PC-9 (cell line): ENCODE results near the gene CBLL1. TPM values are rescaled to one million over a fixed set of nuclear protein-coding genes. Genes with fewer than 3 reads are reported as not detected.

Experiments used
- BruUV-seq: library from RNA; stranded (reverse); fragments of 400-500 nt; replicated peaks from 2 replicates; lab custom pipeline; 2021; lab: Mats Ljungman, UMichigan
- CTCF ChIA-PET: fragments of 300-600 bp; sonication (Branson Sonifier 250); formaldehyde crosslinking; loops from one replicate; lab custom pipeline; 2022; ENCODE audit warnings: antibody characterized with exemption; lab: Charles Lee
- POLR2A ChIA-PET: fragments of 300-600 bp; sonication (Branson Sonifier 250); formaldehyde crosslinking; loops from one replicate; lab custom pipeline; 2022; ENCODE audit warnings: antibody characterized with exemption; ENCODE audit not compliant: unreplicated experiment; lab: Charles Lee
- DNase-seq, 2 experiments: peaks; one replicate each; pipeline versions ENCODE4 v3.0.0 to v3.0.0-alpha.2; 2015 to 2022; ENCODE audit warnings: mixed read lengths in 1 of 2
- H2AFZ ChIP-seq: fragments of 200-600 bp; sonication (generic); 2 replicates; pipeline ENCODE4 v1.8.1; 2017; ENCODE audit warnings: antibody characterized with exemption
- H3F3A ChIP-seq: fragments of 200-600 bp; sonication (generic); 2 replicates; pipeline ENCODE4 v1.8.1; 2017; ENCODE audit warnings: antibody characterized with exemption, mild to moderate bottlenecking, low read depth; ENCODE audit not compliant: insufficient read depth
- H3K27ac ChIP-seq: fragments of 200-600 bp; sonication (generic); 2 replicates; pipeline ENCODE4 v1.6.1; 2016; ENCODE audit warnings: mixed run types
- H3K27me3 ChIP-seq: fragments of 200-600 bp; sonication (generic); 2 replicates; pipeline ENCODE4 v1.6.1; 2016; ENCODE audit warnings: low read depth, mixed run types; ENCODE audit not compliant: insufficient read depth
- H3K36me3 ChIP-seq: fragments of 200-600 bp; sonication (generic); 2 replicates; pipeline ENCODE4 v1.6.1; 2016; ENCODE audit warnings: low read depth, mixed run types
- H3K4me1 ChIP-seq: fragments of 200-600 bp; sonication (generic); replicated peaks from 2 replicates; pipeline ENCODE4 v1.6.1; 2016; ENCODE audit warnings: mixed run types; ENCODE audit not compliant: insufficient read depth
- H3K4me2 ChIP-seq: fragments of 200-600 bp; sonication (generic); 2 replicates; pipeline ENCODE4 v1.6.1; 2017; ENCODE audit warnings: mixed run types
- H3K4me3 ChIP-seq: fragments of 200-600 bp; sonication (generic); 2 replicates; pipeline ENCODE4 v1.6.1; 2016; ENCODE audit warnings: mixed run types
- H3K79me2 ChIP-seq: fragments of 200-600 bp; sonication (generic); 2 replicates; pipeline ENCODE4 v1.6.1; 2017; ENCODE audit warnings: low read depth, mixed run types
- H3K9me2 ChIP-seq: fragments of 200-600 bp; sonication (generic); 2 replicates; pipeline ENCODE4 v1.8.1; 2017; ENCODE audit warnings: mild to moderate bottlenecking; ENCODE audit not compliant: insufficient read depth
- H3K9me3 ChIP-seq: fragments of 200-600 bp; sonication (generic); 2 replicates; pipeline ENCODE4 v1.8.1; 2016; ENCODE audit warnings: low read depth; ENCODE audit not compliant: insufficient read depth
- H4K20me1 ChIP-seq: fragments of 200-600 bp; sonication (generic); 2 replicates; pipeline ENCODE4 v1.8.1; 2017; ENCODE audit not compliant: insufficient read depth
- CTCF ChIP-seq: fragments of 200-600 bp; sonication (generic); conservative IDR thresholded peaks from 2 replicates; pipeline ENCODE4 v1.6.1; 2017; ENCODE audit warnings: mixed run types, antibody characterized with exemption, mild to moderate bottlenecking, moderate library complexity
- EZH2 ChIP-seq: fragments of 200-600 bp; sonication (generic); IDR thresholded peaks from 2 replicates; pipeline ENCODE4 v1.8.0; 2017; ENCODE audit warnings: antibody characterized with exemption, low read depth
- intact Hi-C: fragments of 100-400 bp; cut with micrococcal nuclease; formaldehyde crosslinking; loops from one replicate; pipeline ENCODE4 v1.10.0; 2022; ENCODE audit not compliant: unreplicated experiment
- total RNA-seq: library from RNA; stranded (reverse); gene quantifications from 2 replicates; pipeline ENCODE4 v1.2.3, GENCODE V29; 2021

CBLL1 gene
- total RNA-seq, 1 experiment from 2014 or later, result 31.3 TPM

- no peaks in the 10 kb centered on the region for H3K36me3 ChIP-seq
- DNase-seq, result no peak
- BruUV-seq, result no TSS peak
- no peaks in the 10 kb centered on the region for H3K79me2 ChIP-seq
- no peaks in the 10 kb centered on the region for H4K20me1 ChIP-seq
- CTCF ChIA-PET, result interaction anchor here (0.6 kb wide), 1 partner anchor 837 kb away, joined by 4 read pairs; no protein-coding TSS in a partner anchor
- H3F3A ChIP-seq, result no peaks in the 10 kb centered on the region
- no peaks in the 10 kb centered on the region for H3K4me1 ChIP-seq
- no peak overlapping the region for H3K4me3 ChIP-seq
- no peaks in the 10 kb centered on the region for H3K9me2 ChIP-seq
- TF ChIP-seq EZH2 (no peak), CTCF (no peak)
- POLR2A ChIA-PET, result no interaction called here
- 0 out of 2 replicates have a peak overlapping the region, but pooled peaks have one; percentile 62 for H2AFZ ChIP-seq
- intact Hi-C loops, result no loop called here
- no peak overlapping the region for H3K27ac ChIP-seq
- no peak overlapping the region for H3K4me2 ChIP-seq
- H3K27me3 ChIP-seq, result no peaks in the 10 kb centered on the region
- H3K9me3 ChIP-seq, result no peaks in the 10 kb centered on the region
Measured at GRCh38 chr7:107777702-107778101, 33.8 kb downstream of the CBLL1 start.

GRCh38 chr7:107778283-107778682, 34.3 kb downstream of the CBLL1 start:
- Histone ChIP-seq H3K79me2 (no peaks in the 10 kb centered on the region), H3F3A (no peaks in the 10 kb centered on the region), H3K36me3 (no peaks in the 10 kb centered on the region), H3K4me1 (no peaks in the 10 kb centered on the region), H3K27me3 (no peaks in the 10 kb centered on the region), H4K20me1 (no peaks in the 10 kb centered on the region), H3K4me3 (no peak overlapping the region), H2AFZ (0 out of 2 replicates have a peak overlapping the region, but pooled peaks have one; percentile 62), H3K4me2 (no peak overlapping the region), H3K9me2 (no peaks in the 10 kb centered on the region), H3K9me3 (no peaks in the 10 kb centered on the region), H3K27ac (no peak overlapping the region)
- CTCF ChIA-PET, result interaction anchor here (0.6 kb wide), 1 partner anchor 36 kb away, joined by 3 read pairs; no protein-coding TSS in a partner anchor
- no peak for DNase-seq
- POLR2A ChIA-PET, result no interaction called here
- intact Hi-C loops, result no loop called here
- no TSS peak for BruUV-seq
- TF ChIP-seq EZH2, result no peak
- no peak for TF ChIP-seq CTCF

GRCh38 chr7:107779647-107780099, 35.7 kb downstream of the CBLL1 start:
- H3K4me3 ChIP-seq, result no peak overlapping the region
- DNase-seq, result no peak
- H3K27ac ChIP-seq, result no peak overlapping the region
- no TSS peak for BruUV-seq
- no peak overlapping the region for H3K4me2 ChIP-seq
- POLR2A ChIA-PET, result interaction anchor here (0.7 kb wide), 1 partner anchor 89 kb away, joined by 3 read pairs; no protein-coding TSS in a partner anchor
- intact Hi-C loops, result no loop called here
- TF ChIP-seq EZH2 (no peak), CTCF (no peak)
- CTCF ChIA-PET, result no interaction called here
- H2AFZ ChIP-seq, result no peak overlapping the region
- H3K4me1 ChIP-seq, result no peaks in the 10 kb centered on the region
- no peaks in the 10 kb centered on the region for H3K9me3 ChIP-seq
- no peaks in the 10 kb centered on the region for H3K27me3 ChIP-seq
- H4K20me1 ChIP-seq, result no peaks in the 10 kb centered on the region
- no peaks in the 10 kb centered on the region for H3K79me2 ChIP-seq
- no peaks in the 10 kb centered on the region for H3K36me3 ChIP-seq
- no peaks in the 10 kb centered on the region for H3K9me2 ChIP-seq
- no peaks in the 10 kb centered on the region for H3F3A ChIP-seq
